Kidney epithelial cell (primary cell): Measurements from ENCODE around the gene TAS2R31. TPM values are rescaled to one million over a fixed set of nuclear protein-coding genes. Genes with fewer than 3 reads are reported as not detected.

Source experiments
- DNase-seq: peaks from one replicate; pipeline ENCODE4 v3.0.0-alpha.2; 2010; ENCODE audit warnings: low read depth
- H3K27me3 ChIP-seq: 2 replicates; pipeline ENCODE4 v1.6.0; 2011; ENCODE audit warnings: low read length; ENCODE audit not compliant: control insufficient read depth, insufficient read depth
- H3K36me3 ChIP-seq: 2 replicates; pipeline ENCODE4 v1.5.1; 2011; ENCODE audit warnings: low read length; ENCODE audit not compliant: control insufficient read depth, insufficient read depth
- H3K4me3 ChIP-seq: 2 replicates; pipeline ENCODE4 v1.5.1; 2011; ENCODE audit warnings: low read depth, mild to moderate bottlenecking, control low read depth, low read length
- CTCF ChIP-seq: IDR thresholded peaks from 2 replicates; pipeline ENCODE4 v1.5.1; 2011; ENCODE audit warnings: mild to moderate bottlenecking, moderate library complexity, low read length, control low read depth, inconsistent platforms; ENCODE audit not compliant: insufficient read depth, poor library complexity, severe bottlenecking
- total RNA-seq: library from RNA; depleted of rRNA; stranded (reverse); fragments of >200 nt; gene quantifications from 2 replicates; pipeline ENCODE4 v1.2.3, GENCODE V29; 2015

TAS2R31 gene
- total RNA-seq: 0.84 and 2.6 TPM in 2 replicates

DNA sequence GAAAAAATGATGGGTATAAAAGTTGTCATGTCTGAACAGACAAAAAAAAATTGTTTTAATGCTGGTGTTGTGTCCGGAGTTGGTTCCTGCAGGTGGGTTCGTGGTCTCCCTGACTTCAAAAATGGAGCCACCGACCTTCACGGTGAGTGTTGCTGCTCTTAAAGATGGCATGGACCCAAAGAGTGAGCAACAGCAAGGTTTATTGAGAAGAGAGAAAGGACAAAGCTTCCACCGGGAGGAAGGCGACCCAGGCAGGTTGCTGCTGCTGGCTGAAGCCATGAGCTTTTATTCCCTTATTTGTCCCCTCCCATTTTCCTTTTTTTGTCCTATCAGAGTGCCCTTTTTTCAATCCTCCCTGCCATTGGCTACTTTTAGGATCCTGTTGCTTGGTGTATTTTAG lies at the start of gene TAS2R31:
TSS of gene TAS2R31 (minus strand) at position 101 of the 400 bp plus-strand sequence. CDS start at position 29, 72 bp downstream.
- no peaks in the 10 kb centered on the region for H3K36me3 ChIP-seq
- H3K4me3 ChIP-seq: no peak within 1 kb of the TSS
- no peak for DNase-seq
- no peaks in the 10 kb centered on the region for H3K27me3 ChIP-seq
- no peak for TF ChIP-seq CTCF

DNA sequence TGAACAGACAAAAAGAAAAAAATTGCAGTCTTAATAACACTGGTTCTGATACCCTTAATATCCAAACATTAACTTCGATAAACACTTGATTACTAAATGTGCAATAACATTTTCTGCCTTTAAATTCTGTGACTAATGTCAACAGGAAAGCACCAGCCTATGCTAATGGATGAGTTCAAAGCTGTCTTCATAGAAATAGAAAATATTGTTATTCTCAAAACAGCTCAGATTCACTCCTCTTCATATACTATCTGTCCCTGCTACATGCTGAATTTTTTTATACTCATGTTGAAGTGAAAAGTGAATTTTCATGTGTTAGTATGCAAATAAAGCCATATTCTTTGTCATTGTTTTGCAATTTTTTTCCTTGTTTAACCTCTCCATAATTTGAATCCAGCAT lies 47.0 kb upstream of the TAS2R31 start:
- TF ChIP-seq CTCF: no peak

GRCh38 chr12:11075642-11076041 lies 44.4 kb upstream of the TAS2R31 start:
- DNase-seq: no peak
- TF ChIP-seq CTCF: no peak
- H3K27me3 ChIP-seq: no peaks in the 10 kb centered on the region

More for the DNA sequence above, 47.0 kb upstream of the TAS2R31 start:
- Histone ChIP-seq H3K27me3 (no peaks in the 10 kb centered on the region), H3K36me3 (no peaks in the 10 kb centered on the region), H3K4me3 (no peak overlapping the region)
- no peak for DNase-seq

GRCh38 chr12:11071414-11071813 lies 40.2 kb upstream of the TAS2R31 start:
- Histone ChIP-seq H3K36me3 (no peaks in the 10 kb centered on the region), H3K4me3 (no peak overlapping the region), H3K27me3 (no peaks in the 10 kb centered on the region)
- DNase-seq: no peak
- TF ChIP-seq CTCF: no peak

More at GRCh38 chr12:11075642-11076041, 44.4 kb upstream of the TAS2R31 start:
- Histone ChIP-seq H3K36me3 (no peaks in the 10 kb centered on the region), H3K4me3 (no peak overlapping the region)

GRCh38 chr12:11070999-11071398 lies 39.8 kb upstream of the TAS2R31 start:
- no peaks in the 10 kb centered on the region for H3K27me3 ChIP-seq
- TF ChIP-seq CTCF: no peak
- DNase-seq: no peak
- H3K4me3 ChIP-seq: no peak overlapping the region
- H3K36me3 ChIP-seq: no peaks in the 10 kb centered on the region

GRCh38 chr12:11069854-11070365 lies 38.7 kb upstream of the TAS2R31 start:
- Histone ChIP-seq H3K36me3 (no peaks in the 10 kb centered on the region), H3K4me3 (no peak overlapping the region), H3K27me3 (no peaks in the 10 kb centered on the region)
- no peak for DNase-seq
- TF ChIP-seq CTCF: no peak
